NB4 (cell line): ENCODE results near the gene NDC1.

Source experiments
- POLR2A ChIP-seq: IDR thresholded peaks from 2 replicates; pipeline ENCODE4 v1.6.1; 2011; ENCODE audit warnings: mild to moderate bottlenecking; ENCODE audit not compliant: insufficient read length; ENCODE audit errors: extremely low read depth
- TF ChIP-seq, protein P1 (sequence below): IDR thresholded peaks from one replicate; pipeline ENCODE4 v1.5.1; 2012; ENCODE audit warnings: low read depth, low read length

DNA sequence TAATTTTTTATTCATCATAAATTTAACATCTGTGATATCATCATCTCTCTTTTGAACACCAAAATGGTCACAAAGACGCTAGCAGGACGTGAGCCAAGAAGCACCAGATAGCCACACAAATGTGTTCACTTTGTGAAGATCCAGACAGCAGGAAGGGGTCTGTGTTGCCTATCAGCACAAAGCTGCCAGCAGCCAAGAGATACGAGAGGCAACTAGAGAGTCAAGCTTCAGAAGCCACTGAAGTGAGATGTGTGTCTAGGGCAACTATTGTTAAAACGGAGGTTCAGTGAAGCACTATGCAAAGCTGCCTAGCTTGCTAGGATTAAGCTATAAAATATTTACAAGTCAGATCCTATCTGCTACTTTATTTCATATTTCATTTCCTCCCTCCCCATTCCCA, 45.3 kb downstream of the NDC1 start:
- no peak for TF ChIP-seq POLR2A
- TF ChIP-seq, protein P1, sequence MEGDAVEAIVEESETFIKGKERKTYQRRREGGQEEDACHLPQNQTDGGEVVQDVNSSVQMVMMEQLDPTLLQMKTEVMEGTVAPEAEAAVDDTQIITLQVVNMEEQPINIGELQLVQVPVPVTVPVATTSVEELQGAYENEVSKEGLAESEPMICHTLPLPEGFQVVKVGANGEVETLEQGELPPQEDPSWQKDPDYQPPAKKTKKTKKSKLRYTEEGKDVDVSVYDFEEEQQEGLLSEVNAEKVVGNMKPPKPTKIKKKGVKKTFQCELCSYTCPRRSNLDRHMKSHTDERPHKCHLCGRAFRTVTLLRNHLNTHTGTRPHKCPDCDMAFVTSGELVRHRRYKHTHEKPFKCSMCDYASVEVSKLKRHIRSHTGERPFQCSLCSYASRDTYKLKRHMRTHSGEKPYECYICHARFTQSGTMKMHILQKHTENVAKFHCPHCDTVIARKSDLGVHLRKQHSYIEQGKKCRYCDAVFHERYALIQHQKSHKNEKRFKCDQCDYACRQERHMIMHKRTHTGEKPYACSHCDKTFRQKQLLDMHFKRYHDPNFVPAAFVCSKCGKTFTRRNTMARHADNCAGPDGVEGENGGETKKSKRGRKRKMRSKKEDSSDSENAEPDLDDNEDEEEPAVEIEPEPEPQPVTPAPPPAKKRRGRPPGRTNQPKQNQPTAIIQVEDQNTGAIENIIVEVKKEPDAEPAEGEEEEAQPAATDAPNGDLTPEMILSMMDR: no peak
